Measurements from ENCODE around the gene RNF167.

RNF167 gene

DNA sequence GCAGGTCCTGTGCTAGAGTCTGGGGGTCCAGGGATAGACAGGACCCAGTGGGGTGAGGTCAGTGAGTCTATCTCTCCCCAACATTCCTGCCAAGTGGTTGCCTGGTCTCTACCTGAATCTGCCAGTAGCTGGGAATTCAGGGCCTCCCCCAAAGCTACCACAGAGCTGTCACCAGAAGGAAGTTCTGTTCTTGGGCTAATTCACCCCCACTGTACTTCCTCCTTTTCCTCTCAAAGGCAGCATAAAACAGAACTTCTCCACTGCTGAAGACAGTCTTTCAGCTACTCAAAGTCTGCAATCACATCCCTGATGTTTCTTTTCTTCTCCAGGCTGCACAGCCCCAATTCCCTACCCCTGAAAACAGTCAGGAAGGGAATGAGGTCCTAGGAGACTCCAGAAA is 38.7 kb downstream of the RNF167 start:
- no peak for DNase-seq (ENCODE audit: low read depth in 3 of 3)

DNA sequence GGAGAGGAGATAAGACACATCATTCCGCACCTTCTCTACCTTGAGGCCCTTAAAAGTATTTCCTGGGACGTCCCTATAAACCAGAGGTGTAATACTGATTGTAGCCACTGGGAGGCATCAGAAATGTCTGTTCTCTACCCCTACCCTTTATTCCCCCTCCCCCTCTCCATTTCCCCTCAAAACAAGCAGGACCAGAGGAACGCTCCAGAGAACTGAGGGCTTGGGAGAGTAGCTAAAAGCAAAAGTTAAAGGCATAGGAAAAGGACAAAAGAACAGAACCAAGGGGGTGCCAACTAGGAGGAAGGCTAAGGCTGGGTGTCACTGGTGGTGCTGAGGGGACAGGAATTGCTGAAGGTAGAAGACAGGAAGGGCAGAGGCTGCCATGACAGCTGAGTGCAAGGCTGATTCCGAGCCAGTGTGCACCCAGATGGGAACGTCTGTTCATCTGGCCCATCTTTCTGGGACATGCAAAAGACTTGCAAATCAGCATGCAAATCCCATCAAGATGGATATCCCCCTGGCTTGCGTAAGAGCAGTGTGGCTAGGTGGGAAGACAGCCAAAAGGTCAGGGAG is 40.7 kb downstream of the RNF167 start:
- DNase-seq (ENCODE audit: low read depth in 3 of 3): peak in 1 of 3 donors; percentile 58

GRCh38 chr17:4982305-4982704 is 42.2 kb downstream of the RNF167 start:
- DNase-seq (ENCODE audit: low read depth in 3 of 3): no peak

DNA sequence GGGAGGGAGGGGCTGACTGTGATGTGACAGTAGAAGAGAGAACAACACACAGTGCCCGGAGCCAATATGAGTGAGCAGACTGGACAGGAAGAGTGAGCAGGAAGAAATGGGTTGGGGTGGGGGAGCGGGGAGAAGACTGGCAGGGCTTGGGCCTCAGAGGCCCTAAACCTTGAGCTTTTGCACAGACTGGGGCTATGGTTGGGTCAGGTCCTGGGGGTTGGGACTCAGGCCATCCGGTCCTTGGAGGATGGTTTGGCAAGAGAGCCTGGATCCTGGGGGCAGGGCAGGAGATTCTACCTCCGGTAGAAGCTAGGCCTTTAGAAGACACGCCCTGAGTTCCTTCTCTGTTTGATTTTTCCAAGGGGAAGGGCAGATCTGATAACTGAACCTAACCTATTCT is 46.3 kb downstream of the RNF167 start:
- no peak for DNase-seq (ENCODE audit: low read depth in 3 of 3)

DNA sequence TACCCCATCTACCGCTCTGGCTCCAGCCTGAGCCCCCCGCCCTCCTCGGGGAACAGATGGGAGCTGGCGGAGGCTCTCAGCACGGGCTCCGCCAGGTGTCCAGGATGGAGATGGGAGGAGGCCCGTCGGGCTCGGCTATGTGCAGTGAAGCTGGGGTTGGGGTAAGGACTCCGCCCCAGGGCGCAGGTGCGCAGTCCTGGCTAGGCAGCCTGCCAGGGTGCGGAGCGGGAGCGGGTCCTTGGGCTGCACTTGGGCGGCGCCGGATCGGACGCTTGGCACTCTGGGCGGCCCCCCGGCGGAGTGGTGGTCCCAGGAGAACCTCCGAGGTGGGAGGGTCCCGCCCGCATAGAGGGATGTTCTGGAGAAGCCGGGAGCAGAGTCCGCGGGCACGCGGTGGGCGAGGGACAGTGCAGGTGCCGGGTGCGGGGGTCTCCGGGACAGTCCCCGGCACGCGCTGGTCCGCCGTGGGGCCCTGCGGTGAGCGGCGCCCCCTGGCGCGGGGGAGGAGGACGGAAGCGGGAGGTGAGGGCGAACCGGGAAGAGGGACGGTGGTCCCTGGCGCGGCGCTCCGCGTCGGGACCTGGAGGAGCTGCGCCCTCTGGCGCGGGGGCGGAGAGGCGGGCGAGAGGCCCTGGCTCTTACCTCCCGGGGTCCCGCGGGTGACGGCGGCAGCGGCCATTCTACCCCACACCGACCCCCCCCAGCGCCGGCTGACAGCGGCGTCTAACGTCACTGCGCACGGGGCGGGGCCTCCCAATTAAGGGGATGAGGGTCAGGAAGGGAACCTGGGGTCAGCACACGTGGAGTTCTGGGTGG is 47.1 kb downstream of the RNF167 start, which contains the start of gene CAMTA2:
TSS of gene CAMTA2 (minus strand) at position 725 of the 816 bp plus-strand sequence. CDS start 1,453 bp downstream, outside the sequence.
- DNase-seq (ENCODE audit: low read depth in 3 of 3): peak; percentile 68 to 89 (median 77)

DNA sequence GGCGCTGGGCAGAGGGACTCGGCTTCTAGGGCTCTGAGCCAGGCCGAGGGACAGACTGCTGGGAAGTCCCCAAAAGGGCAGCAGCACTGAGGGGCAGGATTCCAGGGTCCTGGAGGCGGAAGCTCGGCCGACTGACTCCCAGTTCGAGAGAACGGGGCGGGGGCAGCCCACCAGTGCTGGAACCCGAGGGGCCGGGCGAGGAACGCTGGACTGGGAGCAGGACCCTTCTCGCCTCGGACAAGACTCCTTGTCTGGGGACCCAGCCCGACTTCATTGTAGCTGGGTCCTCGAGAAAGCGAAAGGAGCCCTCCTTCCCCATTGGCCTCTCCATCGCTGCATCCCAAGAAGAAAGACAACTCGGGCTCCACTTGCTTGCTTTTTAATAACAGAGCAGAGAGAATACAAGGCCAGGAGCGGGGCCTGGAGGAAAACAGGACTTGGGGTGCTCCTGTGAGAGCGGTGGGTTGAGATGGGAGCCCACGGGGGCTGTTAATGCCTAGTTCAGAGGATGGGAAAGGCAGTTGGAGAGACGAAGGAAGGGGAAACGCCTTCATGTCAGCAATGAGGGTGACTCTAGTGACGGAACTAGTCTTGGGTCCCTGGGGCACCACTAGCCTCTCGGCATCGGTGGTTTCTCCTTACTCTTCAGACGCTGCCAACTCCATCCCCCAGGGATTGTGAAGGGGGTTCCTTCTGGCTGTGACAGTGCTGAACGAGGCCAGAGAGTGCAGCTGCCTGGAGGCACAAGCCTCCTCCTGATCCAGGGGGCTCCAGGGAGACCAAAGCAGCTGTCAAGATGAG is 47.9 kb downstream of the RNF167 start:
- DNase-seq (ENCODE audit: low read depth in 3 of 3): no peak

DNA sequence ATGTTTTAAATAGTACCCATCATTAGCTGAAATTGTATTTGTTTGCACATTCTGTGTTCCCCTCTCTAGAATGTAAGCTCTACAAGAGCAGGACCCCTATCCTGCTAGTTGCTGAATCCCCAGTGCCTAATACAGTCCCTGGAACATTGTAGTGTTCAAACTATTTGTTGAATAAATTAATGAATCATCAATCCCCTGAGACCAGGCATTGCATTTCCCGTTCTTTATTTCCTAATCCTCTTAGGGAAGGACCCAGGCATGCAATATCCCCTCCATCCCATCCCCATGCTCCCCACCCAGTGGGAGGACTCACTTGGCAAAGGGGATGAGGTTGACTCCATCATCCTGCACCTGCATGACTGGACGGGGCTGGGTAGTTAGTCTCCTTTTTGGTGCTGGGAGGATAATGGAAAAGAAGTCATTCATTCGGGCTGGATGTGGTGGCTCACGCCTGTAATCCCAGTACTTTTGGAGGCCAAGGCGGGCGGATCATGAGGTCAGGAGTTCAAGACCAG is 54.1 kb downstream of the RNF167 start:
- no peak for DNase-seq (ENCODE audit: low read depth in 3 of 3)
